Upper lobe of left lung (tissue), 6 donors: ENCODE measurements around the gene HCAR1. TPM values are rescaled to one million over a fixed set of nuclear protein-coding genes. Genes with fewer than 3 reads are reported as not detected.
A peak's percentile ranks its signal among the peaks of the same experiment; 100 is the strongest.

Experiments used
- ATAC-seq, 2 donors: fragments of 200-7000 bp; cut with Tn5 transposase; one replicate each; pipeline ENCODE4 v1.9.1; 2022; ENCODE audit warnings: mild to moderate bottlenecking in 2 of 2, moderate library complexity in 2 of 2; ENCODE audit not compliant: low FRiP score in 2 of 2
- DNase-seq, 2 donors: peaks; one replicate each; pipeline ENCODE4 v3.0.0-alpha.2; 2019 to 2020
- H3K27ac ChIP-seq, 4 donors: fragments of 200-600 bp; sonication (generic); one replicate each; pipeline ENCODE4 v1.5.1; 2016 to 2019
- H3K27me3 ChIP-seq, 4 donors: fragments of 200-600 bp; sonication (generic); one replicate each; pipeline ENCODE4 v1.5.1; 2017 to 2019
- H3K36me3 ChIP-seq, 4 donors: fragments of 200-600 bp; sonication (generic); one replicate each; pipeline ENCODE4 v1.5.1; 2016 to 2019
- H3K4me1 ChIP-seq, 4 donors: fragments of 200-600 bp; sonication (generic); one replicate each; pipeline ENCODE4 v1.5.1; 2018 to 2019
- H3K4me3 ChIP-seq, 4 donors: fragments of 200-600 bp; sonication (generic); one replicate each; pipeline ENCODE4 v1.5.1; 2017 to 2019; ENCODE audit warnings: mild to moderate bottlenecking in 2 of 4, moderate library complexity in 1 of 4
- H3K9me3 ChIP-seq, 4 donors: fragments of 200-600 bp; sonication (generic); one replicate each; pipeline ENCODE4 v1.5.1; 2018 to 2019
- EP300 ChIP-seq, 4 donors: sonication (generic); formaldehyde crosslinking; IDR thresholded peaks; one replicate each; pipeline ENCODE4 v1.5.1; 2017; ENCODE audit warnings: antibody characterized with exemption in 4 of 4, control low read depth in 2 of 4
- POLR2A ChIP-seq, 4 donors: fragments of 450-650 bp; IDR thresholded peaks; one replicate each; pipeline ENCODE4 v1.5.1; 2016 to 2017; ENCODE audit warnings: antibody characterized with exemption in 4 of 4, mild to moderate bottlenecking in 2 of 4
- POLR2AphosphoS5 ChIP-seq, 2 donors: sonication (generic); formaldehyde crosslinking; IDR thresholded peaks; one replicate each; pipeline ENCODE4 v1.5.1; 2017; ENCODE audit warnings: antibody characterized with exemption in 2 of 2
- WGBS, 2 donors: methylation state at CpG; one replicate each; pipeline ENCODE4 v1.1.5; 2017 to 2018; 5-methylcytosine and 5-hydroxymethylcytosine counted together
- total RNA-seq, 6 donors: library from RNA; depleted of rRNA in 4 of 6; stranded (reverse); fragments of >200 nt in 4 of 6; gene quantifications; one replicate each; pipeline versions ENCODE4 v1.1.0 to v1.2.1, GENCODE V29; 2016 to 2021
- TF ChIP-seq, protein P1 (sequence below), 6 experiments: fragments of 450-650 bp in 4 of 6; fragments of 200-600 bp in 2 of 6; sonication (generic) in 2 of 6; IDR thresholded peaks; one replicate each; pipeline ENCODE4 v1.5.1; 2016 to 2019; ENCODE audit warnings: antibody characterized with exemption in 6 of 6
- donor health status: DM: no; HTN: no; CAD: no; lungs with moderate emphysema.
- donor health status: DM: no; HTN: yes; CAD: no; lungs with severe emphysema.

The HCAR1 gene, protein sequence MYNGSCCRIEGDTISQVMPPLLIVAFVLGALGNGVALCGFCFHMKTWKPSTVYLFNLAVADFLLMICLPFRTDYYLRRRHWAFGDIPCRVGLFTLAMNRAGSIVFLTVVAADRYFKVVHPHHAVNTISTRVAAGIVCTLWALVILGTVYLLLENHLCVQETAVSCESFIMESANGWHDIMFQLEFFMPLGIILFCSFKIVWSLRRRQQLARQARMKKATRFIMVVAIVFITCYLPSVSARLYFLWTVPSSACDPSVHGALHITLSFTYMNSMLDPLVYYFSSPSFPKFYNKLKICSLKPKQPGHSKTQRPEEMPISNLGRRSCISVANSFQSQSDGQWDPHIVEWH
- total RNA-seq: 1 to 10 TPM in 2 of 6 donors, under 1 TPM in 4; 0.33 to 6.3 (median 0.71) TPM

DNA sequence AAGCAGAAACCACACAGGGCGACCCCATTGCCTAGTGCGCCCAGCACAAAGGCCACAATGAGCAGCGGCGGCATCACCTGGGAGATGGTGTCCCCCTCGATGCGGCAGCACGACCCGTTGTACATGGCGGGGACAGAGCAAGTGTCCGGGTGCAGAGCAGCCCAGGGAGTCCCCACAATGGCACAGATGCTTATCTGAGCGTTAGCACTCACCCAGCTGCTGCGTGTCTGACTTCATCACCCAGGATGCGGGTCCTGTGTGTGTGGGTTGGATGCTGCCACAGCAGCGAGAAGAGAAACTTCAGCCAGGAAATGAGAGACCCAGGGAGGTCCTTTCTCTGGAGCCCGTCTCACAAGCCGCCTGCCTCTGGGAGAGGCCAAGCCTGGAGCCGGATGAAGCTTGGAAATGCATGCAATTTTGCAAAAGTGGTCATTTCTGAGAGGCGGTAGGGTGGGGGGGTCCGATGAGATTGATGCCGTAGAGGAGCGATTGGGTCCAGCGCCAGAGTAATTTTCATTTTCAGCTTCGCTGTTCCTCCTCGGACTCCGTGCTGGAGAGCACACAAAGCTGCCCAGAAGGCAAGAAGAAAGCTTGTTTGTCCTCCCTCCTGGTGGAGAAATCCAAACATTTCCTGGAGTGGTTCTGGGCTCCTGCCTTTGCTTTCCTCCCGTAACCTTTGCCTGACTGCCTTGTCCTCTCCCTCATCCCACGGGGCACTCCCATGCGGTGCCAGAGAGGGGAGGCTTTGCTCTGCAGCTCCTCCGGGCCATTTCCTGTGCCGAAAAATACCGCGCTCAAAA is at the start of gene HCAR1:
Gene HCAR1, minus strand, starts transcription at position 630 of the 800 bp plus-strand sequence. Its CDS starts 505 bp downstream, at position 125.
- H3K9me3 ChIP-seq: no peaks in the 10 kb centered on the region
- ATAC-seq: peak; percentile 56 to 57
- no peak within 1 kb of the TSS for H3K27ac ChIP-seq
- TF ChIP-seq POLR2A (IDR thresholded peaks at IDR 0.05): no peak
- TF ChIP-seq POLR2AphosphoS5 (IDR thresholded peaks at IDR 0.05): no peak
- TF ChIP-seq EP300 (IDR thresholded peaks at IDR 0.05): no peak
- TF ChIP-seq, protein P1, sequence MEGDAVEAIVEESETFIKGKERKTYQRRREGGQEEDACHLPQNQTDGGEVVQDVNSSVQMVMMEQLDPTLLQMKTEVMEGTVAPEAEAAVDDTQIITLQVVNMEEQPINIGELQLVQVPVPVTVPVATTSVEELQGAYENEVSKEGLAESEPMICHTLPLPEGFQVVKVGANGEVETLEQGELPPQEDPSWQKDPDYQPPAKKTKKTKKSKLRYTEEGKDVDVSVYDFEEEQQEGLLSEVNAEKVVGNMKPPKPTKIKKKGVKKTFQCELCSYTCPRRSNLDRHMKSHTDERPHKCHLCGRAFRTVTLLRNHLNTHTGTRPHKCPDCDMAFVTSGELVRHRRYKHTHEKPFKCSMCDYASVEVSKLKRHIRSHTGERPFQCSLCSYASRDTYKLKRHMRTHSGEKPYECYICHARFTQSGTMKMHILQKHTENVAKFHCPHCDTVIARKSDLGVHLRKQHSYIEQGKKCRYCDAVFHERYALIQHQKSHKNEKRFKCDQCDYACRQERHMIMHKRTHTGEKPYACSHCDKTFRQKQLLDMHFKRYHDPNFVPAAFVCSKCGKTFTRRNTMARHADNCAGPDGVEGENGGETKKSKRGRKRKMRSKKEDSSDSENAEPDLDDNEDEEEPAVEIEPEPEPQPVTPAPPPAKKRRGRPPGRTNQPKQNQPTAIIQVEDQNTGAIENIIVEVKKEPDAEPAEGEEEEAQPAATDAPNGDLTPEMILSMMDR (IDR thresholded peaks at IDR 0.05): peak in 1 of 6 experiments; percentile 11
- no peaks in the 10 kb centered on the region for H3K36me3 ChIP-seq
- no peaks in the 10 kb centered on the region for H3K27me3 ChIP-seq
- 50 to 63% methylated on average over 22 to 23 of the region's 32 CpGs for WGBS, 2 donors
- peak within 1 kb of the TSS in 3 of 4 donors; percentile 17 to 35 (median 35) for H3K4me3 ChIP-seq
- DNase-seq: peak in 1 of 2 donors; percentile 34
- H3K4me1 ChIP-seq: peaks cover 0 to 11% (median 1%) of the 10 kb centered on the region in 4 donors

DNA sequence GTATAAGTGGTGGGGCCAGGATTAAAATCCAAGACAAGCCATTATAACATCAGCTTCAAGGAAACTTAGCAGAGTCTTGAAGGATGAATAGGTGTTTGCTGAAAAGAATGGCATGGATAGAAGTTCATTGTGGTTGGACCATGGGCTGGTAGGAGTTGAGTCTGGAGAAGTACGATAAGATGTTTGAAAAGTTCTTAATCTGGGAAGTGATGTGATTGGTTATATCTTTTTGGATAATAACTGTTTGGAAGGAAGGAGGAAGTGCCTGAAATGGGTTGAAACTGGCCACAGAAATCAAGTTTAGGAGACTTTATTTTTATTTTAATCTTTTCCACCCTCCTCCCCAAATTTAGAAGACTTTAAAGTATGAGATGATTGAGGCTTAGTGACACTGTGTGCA is 26.9 kb upstream of the HCAR1 start:
- H3K36me3 ChIP-seq: peaks cover 0 to 85% (median 29%) of the 10 kb centered on the region in 4 donors

DNA sequence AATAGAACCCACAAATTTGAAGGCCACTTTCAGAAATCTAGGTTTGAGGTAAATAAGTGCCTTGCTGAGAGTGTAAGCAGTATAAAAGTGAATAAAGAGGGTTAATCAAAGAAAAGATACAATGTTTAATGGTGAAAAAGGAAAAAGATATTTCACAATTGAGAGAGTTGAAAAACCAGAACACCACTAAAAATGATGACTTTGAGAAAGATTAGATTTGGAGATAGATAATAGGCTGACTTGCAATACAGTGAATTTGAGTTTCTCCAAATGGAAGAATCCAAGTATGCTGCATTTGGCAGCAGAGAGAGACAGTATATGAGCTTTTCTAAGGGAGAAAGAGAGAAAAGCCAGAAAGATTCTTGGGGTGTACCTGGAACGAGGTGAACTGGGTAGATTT is 24.1 kb upstream of the HCAR1 start:
- Histone ChIP-seq H3K27me3 (no peaks in the 10 kb centered on the region), H3K36me3 (peaks cover 0 to 59% (median 25%) of the 10 kb centered on the region in 4 donors)
- WGBS, 2 donors: 94 to 96% methylated on average over 1 of the region's 1 CpG

More for the DNA sequence above, 26.9 kb upstream of the HCAR1 start:
- no peak for ATAC-seq
- Histone ChIP-seq H3K27ac (no peak overlapping the region), H3K4me1 (peaks cover 10 to 12% (median 11%) of the 10 kb centered on the region in 4 donors), H3K27me3 (no peaks in the 10 kb centered on the region), H3K9me3 (no peaks in the 10 kb centered on the region), H3K4me3 (no peak overlapping the region)
- 82 to 97% methylated on average over 1 of the region's 1 CpG for WGBS, 2 donors
- no peak for TF ChIP-seq EP300 (IDR thresholded peaks at IDR 0.05)
- TF ChIP-seq, protein P1 (IDR thresholded peaks at IDR 0.05): no peak
- no peak for TF ChIP-seq POLR2AphosphoS5 (IDR thresholded peaks at IDR 0.05)
- TF ChIP-seq POLR2A (IDR thresholded peaks at IDR 0.05): no peak
- no peak for DNase-seq

DNA sequence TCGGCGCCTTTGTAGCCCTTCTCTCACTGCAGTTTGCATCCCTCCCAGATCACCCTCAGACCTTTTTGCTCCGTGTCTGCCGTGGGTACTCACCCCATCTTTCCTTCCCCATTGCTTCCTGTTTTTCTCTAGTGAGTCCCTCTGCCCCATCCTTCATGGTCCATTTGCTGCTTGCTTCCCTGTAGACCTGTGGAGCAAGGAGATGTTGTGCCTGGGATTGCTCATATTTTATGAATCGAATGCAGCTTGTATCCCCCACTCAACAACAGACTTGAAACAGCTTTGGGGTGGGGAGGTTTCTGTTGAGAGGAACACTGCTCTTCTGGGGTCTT is 22.6 kb upstream of the HCAR1 start:
- H3K36me3 ChIP-seq: peaks cover 0 to 44% (median 15%) of the 10 kb centered on the region in 4 donors
- no peaks in the 10 kb centered on the region for H3K27me3 ChIP-seq
- peak overlapping the region; percentile 87 to 92 (median 90) for H3K4me3 ChIP-seq
- H3K9me3 ChIP-seq: no peaks in the 10 kb centered on the region
- ATAC-seq (no peak), DNase-seq (no peak)
- peak overlapping the region; percentile 88 to 94 (median 90) for H3K27ac ChIP-seq
- TF ChIP-seq POLR2A (IDR thresholded peaks at IDR 0.05) (no peak), POLR2AphosphoS5 (IDR thresholded peaks at IDR 0.05) (no peak), EP300 (IDR thresholded peaks at IDR 0.05) (no peak)
- TF ChIP-seq, protein P1 (IDR thresholded peaks at IDR 0.05): no peak
- 5 to 8% methylated on average over 5 of the region's 5 CpGs for WGBS, 2 donors
- H3K4me1 ChIP-seq: peaks cover 16 to 28% (median 23%) of the 10 kb centered on the region in 4 donors

More for the DNA sequence above, 24.1 kb upstream of the HCAR1 start:
- Histone ChIP-seq H3K27ac (no peak overlapping the region), H3K9me3 (no peaks in the 10 kb centered on the region), H3K4me3 (no peak overlapping the region), H3K4me1 (peaks cover 16 to 28% (median 23%) of the 10 kb centered on the region in 4 donors)
- no peak for DNase-seq
- ATAC-seq: no peak
- TF ChIP-seq POLR2AphosphoS5 (IDR thresholded peaks at IDR 0.05) (no peak), POLR2A (IDR thresholded peaks at IDR 0.05) (no peak), EP300 (IDR thresholded peaks at IDR 0.05) (no peak)
- TF ChIP-seq, protein P1 (IDR thresholded peaks at IDR 0.05): no peak
